GM19193 (cell line): ENCODE results near the gene MYT1.

ENCODE experiments used
- POLR2A ChIP-seq: IDR thresholded peaks from 4 replicates; pipeline ENCODE4 v1.6.1; 2011; ENCODE audit not compliant: insufficient read depth, insufficient read length; ENCODE audit errors: extremely low read depth

MYT1 gene

GRCh38 chr20:64244281-64244805, 80.1 kb downstream of the MYT1 start:
- TF ChIP-seq POLR2A: no peak

DNA sequence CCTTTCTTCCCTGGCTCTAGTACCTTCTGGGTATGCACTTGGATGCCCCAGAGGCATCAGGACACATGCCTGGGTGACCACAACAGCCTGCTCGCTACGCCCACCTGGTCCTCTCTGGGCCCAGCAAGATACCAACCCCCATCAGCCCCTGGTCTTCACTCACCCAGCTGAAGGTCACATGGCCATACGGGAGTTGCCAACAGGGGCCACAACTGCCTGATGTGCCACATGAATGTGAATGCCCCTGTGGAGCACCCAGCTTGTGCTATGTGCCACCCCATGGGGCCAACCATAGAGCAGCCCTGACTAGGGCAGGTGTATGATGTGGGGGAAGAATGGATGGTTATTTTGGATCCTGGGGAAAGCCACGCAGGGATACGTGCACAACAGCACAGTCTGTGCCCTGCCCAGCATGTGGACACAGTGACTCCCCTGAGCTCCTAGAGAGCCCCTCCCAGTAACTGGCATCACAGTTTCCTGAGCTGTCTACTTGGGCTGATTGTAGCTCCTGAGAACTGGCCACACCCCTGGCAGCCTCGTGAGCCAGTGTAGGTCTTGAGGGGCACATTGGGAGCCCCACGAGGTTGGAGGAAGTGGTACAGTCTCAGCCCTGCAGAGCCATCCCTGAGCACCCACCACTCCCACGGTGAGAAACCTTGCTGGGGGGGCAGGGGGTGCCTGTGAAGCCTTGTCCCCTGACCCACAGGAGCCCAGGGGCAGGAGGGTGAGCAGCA, 80.8 kb downstream of the MYT1 start:
- no peak for TF ChIP-seq POLR2A

GRCh38 chr20:64245746-64246595, 81.7 kb downstream of the MYT1 start:
- TF ChIP-seq POLR2A: no peak

GRCh38 chr20:64246616-64247306, 82.5 kb downstream of the MYT1 start:
- TF ChIP-seq POLR2A: no peak

GRCh38 chr20:64247307-64247618, 83.0 kb downstream of the MYT1 start:
- no peak for TF ChIP-seq POLR2A

DNA sequence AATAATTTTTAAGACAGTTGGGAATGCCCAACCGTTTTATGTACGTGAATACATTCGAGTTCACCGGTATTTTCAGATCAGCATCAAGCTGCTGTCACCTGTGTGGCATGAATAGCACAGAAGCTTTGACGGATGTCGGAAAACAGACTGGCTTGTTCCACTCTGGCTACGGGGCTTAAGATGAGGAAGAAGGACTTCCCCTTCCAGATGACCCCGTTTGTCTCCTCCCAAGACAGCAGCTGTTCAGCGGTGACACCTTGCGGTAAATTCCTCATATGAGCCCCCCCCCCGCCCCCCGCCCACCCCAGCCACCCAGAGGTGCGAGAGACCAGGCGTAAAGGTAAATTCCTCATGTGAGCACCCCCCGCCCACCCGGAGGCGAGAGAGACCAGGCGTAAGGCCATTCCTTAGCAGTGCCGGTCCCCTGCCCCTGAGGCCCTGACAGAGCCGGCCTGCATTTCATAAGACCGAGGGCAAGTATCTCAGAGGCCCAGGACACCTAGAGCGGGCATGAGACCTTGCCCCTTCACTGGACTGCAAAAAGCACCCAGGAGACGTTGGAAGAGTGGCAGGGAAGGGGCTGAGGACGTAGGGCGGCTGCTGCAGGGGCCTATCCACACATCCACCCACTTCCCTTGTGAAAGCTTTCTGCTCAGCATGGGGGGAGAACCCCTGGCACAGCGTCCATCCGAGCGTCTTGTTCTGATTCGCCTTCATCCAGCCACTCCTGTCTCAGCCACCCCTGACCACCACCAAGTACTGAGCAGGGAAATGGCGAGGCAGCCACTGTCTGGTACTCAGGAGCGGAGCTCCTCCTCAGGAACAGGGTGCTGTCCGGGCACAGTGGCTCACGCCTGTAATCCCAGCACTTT, 84.0 kb downstream of the MYT1 start:
- TF ChIP-seq POLR2A: no peak

GRCh38 chr20:64250027-64250426, 85.8 kb downstream of the MYT1 start:
- no peak for TF ChIP-seq POLR2A

DNA sequence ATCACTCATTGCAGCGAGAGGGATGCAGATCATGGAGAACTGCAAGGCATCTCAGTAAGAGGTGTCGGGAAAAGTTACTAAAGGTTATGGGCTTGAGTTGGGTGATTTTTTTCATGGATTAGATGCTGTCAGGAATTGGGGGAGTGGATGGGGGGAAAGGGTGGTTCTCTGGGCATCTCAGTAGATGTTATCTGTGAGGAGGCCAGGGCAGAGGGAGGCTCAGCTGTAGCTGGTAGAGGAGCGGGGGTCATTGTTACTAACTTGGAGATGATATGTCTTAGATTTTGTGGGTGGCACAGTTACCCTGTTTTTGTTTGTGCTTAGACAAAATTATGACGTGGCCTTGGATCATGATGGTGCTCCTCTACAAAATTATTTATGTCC, 88.7 kb downstream of the MYT1 start:
- no peak for TF ChIP-seq POLR2A

DNA sequence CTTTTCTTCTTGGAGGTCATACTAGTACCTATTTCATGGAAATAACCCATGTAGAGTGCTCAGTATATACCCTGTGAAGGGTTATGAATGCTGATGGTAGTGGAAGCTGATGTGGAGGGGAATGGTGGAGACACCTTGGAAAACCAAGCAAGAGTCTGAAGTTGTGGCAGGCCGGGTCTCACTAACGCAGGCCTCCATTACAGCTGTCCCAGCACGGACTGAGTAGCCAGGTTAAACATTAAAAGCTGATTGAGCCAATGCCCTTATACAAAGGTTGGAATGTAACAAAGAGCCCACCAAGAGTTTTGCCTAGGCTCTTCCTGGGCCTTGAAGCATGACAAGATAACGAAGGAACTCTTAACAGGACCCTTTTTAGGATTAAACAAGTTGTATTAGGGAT, 89.2 kb downstream of the MYT1 start:
- no peak for TF ChIP-seq POLR2A

DNA sequence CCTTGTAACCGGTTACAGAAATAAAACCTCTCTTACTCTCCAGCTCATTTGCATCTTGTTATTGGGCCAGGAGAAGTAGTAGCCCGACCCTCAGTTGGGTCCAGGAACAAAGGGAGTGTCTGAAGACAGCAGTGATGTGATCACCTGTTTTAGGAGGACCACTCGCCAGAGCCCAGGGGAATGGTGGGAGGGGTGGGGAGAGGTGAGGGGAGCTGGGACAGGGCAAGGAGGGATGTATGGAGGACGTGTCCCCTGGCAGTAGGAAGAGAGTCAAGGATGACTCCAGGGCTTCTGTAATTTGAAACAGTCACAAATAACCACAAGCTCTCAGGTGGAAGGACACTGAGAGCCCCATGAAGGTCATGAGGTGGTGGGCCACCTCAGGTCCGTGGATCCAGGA, 89.9 kb downstream of the MYT1 start:
- no peak for TF ChIP-seq POLR2A

- no peak for TF ChIP-seq POLR2A
These were observed 90.5 kb downstream of the MYT1 start for GRCh38 chr20:64254571-64255360.

DNA sequence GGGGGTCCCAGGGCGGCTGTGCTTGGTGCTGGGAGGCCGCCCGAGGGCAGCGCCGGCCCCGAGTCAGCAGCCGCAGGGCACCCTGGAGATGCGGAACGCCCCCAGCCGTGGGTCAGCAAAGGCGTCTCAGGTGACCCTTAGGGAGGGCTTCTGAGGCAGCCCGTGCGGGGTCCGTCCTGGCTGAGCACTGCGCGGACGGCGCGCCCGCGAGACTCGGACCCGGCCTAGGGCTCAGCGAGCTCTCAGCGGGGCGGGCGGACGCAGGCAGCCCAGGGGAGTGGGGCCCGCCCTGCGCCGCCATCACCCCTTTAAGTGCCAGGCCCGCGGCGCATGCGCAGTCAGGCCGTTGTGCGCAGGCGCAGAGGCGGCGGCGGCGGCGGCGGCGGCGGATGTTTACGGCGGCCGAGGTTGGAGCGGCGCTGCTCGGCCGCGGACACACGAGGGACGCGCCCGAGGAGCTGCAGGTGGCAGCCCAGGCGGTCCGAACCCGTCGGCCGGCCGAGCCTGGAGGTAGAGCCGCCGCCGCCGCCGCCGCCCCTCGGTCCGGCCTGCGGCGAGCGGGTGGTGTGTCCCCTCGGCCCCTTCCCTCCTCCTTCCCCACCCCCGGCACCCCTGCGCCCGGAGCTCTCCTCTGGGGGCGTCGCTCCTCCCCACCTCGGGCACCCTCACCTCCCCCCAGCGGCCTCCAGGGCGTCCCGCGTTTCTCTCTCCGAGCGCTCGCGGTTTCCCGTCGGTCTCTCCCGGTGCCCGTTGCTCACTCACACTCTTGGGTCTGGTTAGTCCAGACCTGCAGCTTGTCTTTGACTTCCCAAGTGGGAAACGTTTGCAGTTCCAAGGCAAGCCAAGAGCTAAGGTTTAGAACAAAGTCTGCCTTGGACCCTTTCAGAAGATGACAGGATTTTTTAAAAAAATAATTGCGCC, 91.4 kb downstream of the MYT1 start, which contains the start of gene PCMTD2:
PCMTD2 (plus strand) TSS at position 388 of the 921 bp plus-strand sequence. CDS start 4,218 bp downstream, outside the sequence.
- TF ChIP-seq POLR2A: peak; percentile 79
